RWPE2 (cell line): Measurements from ENCODE around the gene CBX5.
A peak's percentile ranks its signal among the peaks of the same experiment; 100 is the strongest.
"Not testable (repeated sequence)": the region's sequence is repeated elsewhere in the genome, so short reads cannot be mapped to it uniquely, and the experiment has no call there.

Experiments
- ATAC-seq: fragments of 200-7000 bp; cut with Tn5 transposase; 3 replicates; pipeline ENCODE4 v1.9.1; 2021; ENCODE audit warnings: low read depth
- DNase-seq: peaks from one replicate; pipeline ENCODE4 v3.0.0-alpha.2; 2020; ENCODE audit warnings: low spot score
- H3K27ac ChIP-seq: fragments of 450-650 bp; 2 replicates; pipeline ENCODE4 v1.5.1; 2017; ENCODE audit warnings: mild to moderate bottlenecking; ENCODE audit not compliant: poor library complexity, severe bottlenecking
- H3K27me3 ChIP-seq: fragments of 250-450 bp; sonication (Bioruptor Pico); 2 replicates; pipeline ENCODE4 v1.5.1; 2021; ENCODE audit warnings: mild to moderate bottlenecking, moderate library complexity; ENCODE audit not compliant: insufficient read depth, poor library complexity, severe bottlenecking
- H3K36me3 ChIP-seq: fragments of 250-450 bp; sonication (Bioruptor Pico); 2 replicates; pipeline ENCODE4 v1.5.1; 2020; ENCODE audit warnings: low read depth, mild to moderate bottlenecking, moderate library complexity
- H3K4me1 ChIP-seq: fragments of 250-450 bp; sonication (Bioruptor Pico); 2 replicates; pipeline ENCODE4 v1.5.1; 2021; ENCODE audit warnings: mild to moderate bottlenecking, moderate library complexity; ENCODE audit not compliant: insufficient read depth, poor library complexity, severe bottlenecking
- H3K4me3 ChIP-seq: fragments of 250-450 bp; sonication (Bioruptor Pico); 2 replicates; pipeline ENCODE4 v1.5.1; 2021; ENCODE audit warnings: mild to moderate bottlenecking, moderate library complexity; ENCODE audit not compliant: severe bottlenecking
- H3K9me3 ChIP-seq: fragments of 250-450 bp; sonication (Bioruptor Pico); 2 replicates; pipeline ENCODE4 v1.5.1; 2021; ENCODE audit warnings: mild to moderate bottlenecking, moderate library complexity; ENCODE audit not compliant: severe bottlenecking
- TF ChIP-seq, protein P1 (sequence below): fragments of 450-650 bp; IDR thresholded peaks from one replicate; pipeline ENCODE4 v1.5.1; 2017; ENCODE audit warnings: mild to moderate bottlenecking, moderate library complexity; ENCODE audit not compliant: poor library complexity, severe bottlenecking

CBX5 gene

DNA sequence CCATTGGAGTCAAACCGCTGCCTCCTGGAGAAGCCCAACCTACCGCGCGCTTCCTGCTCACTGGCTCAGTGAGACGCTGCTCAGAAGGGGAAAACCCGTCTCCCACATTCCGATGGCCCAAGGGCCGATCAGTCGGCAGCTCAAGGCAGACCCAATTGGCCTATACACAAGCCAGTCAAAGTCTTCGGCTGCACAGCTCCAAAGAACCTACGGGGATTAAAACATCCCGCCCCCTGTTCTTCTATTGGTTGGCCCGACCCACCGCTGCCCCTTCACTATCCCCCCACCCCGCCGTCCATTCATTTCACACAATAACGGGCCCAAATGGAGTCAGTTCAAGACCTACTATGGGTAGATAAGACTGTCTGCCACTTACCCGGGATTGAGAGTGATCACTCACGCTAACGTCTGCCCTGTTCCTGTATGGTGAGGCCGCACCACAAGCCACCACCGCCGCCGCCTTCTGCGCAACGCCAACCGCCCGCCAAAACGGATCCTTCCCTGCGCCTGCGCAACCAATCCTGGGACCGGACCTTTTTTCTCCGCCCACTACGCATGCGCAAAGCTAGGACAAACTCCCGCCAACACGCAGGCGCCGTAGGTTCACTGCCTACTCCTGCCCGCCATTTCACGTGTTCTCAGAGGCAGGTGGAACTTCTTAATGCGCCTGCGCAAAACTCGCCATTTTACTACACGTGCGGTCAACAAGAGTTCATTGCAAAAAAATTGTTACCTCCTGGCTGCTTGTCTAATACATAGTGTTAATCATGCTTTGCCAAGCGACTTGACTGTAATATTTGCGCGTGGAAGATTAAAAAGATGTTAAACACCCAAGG, at the start of gene CBX5:
TSS of gene CBX5 (minus strand) at position 491 of the 836 bp plus-strand sequence. CDS start 22,472 bp downstream, outside the sequence.
- Histone ChIP-seq H3K27me3 (no peaks in the 10 kb centered on the region), H3K4me1 (peaks cover 36% of the 10 kb centered on the region), H3K27ac (peak within 1 kb of the TSS; percentile 86), H3K9me3 (no peaks in the 10 kb centered on the region), H3K36me3 (peaks cover 70% of the 10 kb centered on the region), H3K4me3 (peak within 1 kb of the TSS; percentile 60)
- DNase-seq = peak; percentile 99
- ATAC-seq = peak; percentile 89
- TF ChIP-seq, protein P1, sequence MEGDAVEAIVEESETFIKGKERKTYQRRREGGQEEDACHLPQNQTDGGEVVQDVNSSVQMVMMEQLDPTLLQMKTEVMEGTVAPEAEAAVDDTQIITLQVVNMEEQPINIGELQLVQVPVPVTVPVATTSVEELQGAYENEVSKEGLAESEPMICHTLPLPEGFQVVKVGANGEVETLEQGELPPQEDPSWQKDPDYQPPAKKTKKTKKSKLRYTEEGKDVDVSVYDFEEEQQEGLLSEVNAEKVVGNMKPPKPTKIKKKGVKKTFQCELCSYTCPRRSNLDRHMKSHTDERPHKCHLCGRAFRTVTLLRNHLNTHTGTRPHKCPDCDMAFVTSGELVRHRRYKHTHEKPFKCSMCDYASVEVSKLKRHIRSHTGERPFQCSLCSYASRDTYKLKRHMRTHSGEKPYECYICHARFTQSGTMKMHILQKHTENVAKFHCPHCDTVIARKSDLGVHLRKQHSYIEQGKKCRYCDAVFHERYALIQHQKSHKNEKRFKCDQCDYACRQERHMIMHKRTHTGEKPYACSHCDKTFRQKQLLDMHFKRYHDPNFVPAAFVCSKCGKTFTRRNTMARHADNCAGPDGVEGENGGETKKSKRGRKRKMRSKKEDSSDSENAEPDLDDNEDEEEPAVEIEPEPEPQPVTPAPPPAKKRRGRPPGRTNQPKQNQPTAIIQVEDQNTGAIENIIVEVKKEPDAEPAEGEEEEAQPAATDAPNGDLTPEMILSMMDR = no peak

DNA sequence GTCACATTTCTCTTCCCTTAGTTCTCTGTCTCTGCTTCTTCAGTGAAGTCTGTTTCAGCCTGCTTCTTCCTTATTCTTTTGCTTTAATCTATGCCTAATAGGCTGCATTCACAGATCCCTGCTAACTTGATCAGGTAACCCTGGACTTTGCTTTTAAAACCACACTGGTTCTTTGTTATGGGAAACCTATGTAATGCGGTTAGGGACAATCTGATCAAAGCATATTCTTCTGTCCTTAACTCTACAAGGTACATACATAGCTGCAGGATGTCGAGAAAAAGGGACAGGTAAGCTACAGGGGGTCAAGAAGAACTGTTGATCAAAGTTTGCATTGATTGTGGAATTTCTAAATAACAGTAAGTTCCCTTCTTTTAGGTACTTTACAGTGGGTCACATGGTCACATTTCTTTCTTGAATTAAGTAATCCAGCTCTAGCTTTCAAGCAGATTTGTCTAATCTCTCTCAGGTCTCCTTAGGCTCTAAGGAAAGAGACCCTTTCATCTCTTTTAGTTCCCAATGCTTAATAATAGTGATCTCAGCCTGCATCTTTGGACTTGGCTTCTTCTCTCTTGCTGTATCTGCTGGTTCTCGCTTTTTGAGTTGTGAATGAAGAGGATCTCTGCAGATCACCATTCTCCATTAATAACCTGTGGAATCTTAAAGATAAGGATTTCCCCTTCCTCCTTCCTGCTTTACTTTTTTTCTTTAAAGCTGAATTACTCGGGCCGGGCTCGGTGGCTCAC, 48.8 kb upstream of the CBX5 start:
- H3K9me3 ChIP-seq = no peaks in the 10 kb centered on the region
- H3K27me3 ChIP-seq = no peaks in the 10 kb centered on the region
- peaks cover 51% of the 10 kb centered on the region for H3K4me1 ChIP-seq
- H3K27ac ChIP-seq = peak overlapping the region; percentile 58
- TF ChIP-seq, protein P1 = no peak
- H3K36me3 ChIP-seq = peaks cover 46% of the 10 kb centered on the region
- ATAC-seq = no peak
- no peak overlapping the region for H3K4me3 ChIP-seq
- DNase-seq = no peak

DNA sequence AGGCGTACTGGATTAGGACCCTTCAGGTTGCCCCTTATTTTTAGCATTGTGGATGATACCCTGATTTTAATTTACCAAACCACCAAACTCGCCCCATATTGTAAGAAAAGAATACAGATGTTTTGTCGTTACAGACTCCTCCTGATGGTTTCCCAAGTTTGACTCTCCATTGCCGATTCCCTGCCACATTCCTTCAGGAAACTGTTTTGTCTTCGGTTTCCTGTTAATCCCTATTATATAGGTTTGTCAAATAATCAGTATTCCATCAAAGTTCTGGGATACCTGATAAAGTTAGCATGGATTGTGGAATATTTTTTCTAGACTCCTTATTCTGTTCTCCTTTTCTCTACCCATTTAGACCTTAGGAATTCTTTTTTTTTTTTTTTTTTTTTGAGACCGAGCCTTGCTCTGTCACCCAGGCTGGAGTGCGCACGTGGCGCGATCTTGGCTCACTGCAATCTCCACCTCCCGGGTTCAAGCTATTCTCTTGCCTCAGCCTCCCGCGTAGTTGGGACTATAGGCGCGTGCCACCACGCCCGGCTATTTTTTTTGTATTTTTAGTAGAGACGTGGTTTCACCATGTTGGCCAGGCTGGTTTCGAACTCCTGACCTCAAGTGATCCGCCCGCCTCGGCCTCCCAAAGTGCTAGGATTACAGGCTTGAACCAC, 45.7 kb upstream of the CBX5 start:
- H3K27me3 ChIP-seq, ATAC-seq, H3K9me3 ChIP-seq, DNase-seq: not testable (repeated sequence)
- peaks cover 26% of the 10 kb centered on the region for H3K36me3 ChIP-seq
- H3K4me1 ChIP-seq = peaks cover 44% of the 10 kb centered on the region
- peak overlapping the region; percentile 58 for H3K27ac ChIP-seq
- H3K4me3 ChIP-seq = peak overlapping the region; percentile 70

DNA sequence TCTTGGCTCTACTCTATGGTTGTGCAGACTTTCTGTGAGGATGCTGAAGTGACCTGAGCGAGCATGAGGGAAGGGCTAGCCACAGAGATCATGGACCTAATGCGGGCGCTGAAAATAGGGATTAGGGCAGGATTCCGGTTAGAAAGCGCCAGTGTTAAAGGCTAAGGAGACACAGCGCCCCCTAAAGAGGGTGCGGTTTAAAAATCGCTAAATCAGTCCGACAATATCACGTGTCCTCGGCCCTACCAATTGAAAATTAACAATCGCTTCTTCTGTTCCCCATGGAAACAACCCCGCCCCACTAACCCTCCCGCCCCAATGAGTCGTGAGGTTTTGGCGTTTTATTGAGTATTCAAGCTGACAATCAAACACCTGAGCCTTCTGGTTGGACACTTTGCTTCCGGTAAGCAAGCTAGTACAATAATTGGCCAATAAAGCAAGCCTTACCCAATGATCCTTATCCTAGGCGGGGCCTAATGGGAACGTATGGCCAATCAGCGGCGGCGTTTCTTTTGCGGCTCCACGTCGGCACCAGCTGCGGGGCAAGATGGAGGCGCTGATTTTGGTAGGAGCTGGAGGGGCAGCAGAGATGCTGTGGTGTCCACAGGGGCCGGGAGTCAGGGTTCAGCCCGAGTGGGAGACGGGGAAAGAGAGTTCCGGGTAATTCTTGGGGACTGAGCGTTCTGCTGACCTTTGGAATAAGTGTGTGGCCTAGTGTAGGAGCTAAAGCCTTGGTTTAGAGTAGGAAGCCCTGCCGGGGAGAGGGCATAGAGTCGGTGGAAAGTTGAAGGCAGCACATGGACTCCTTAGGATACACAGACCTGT, 44.9 kb upstream of the CBX5 start, which contains the start of gene COPZ1:
TSS of gene COPZ1 (plus strand) at position 515 of the 825 bp plus-strand sequence. CDS start at position 548, 33 bp downstream.
- Histone ChIP-seq H3K27me3 (no peaks in the 10 kb centered on the region), H3K4me3 (peak within 1 kb of the TSS; percentile 70), H3K4me1 (peaks cover 36% of the 10 kb centered on the region), H3K27ac (peak within 1 kb of the TSS; percentile 58), H3K36me3 (peaks cover 21% of the 10 kb centered on the region), H3K9me3 (no peaks in the 10 kb centered on the region)
- TF ChIP-seq, protein P1 = peak; percentile 96
- peak; percentile 93 for DNase-seq
- ATAC-seq = peak; percentile 97
